IPS-18c (cell line): ENCODE measurements around the gene CERS6.
"Not testable (repeated sequence)": the region's sequence is repeated elsewhere in the genome, so short reads cannot be mapped to it uniquely, and the experiment has no call there.

Experiments
- H3K4me3 ChIP-seq: 2 replicates; pipeline ENCODE4 v1.7.0; 2013; ENCODE audit warnings: low read depth, mild to moderate bottlenecking, low read length, moderate library complexity; ENCODE audit not compliant: insufficient read depth
- H3K9me3 ChIP-seq: one replicate; pipeline ENCODE4 v1.6.1; 2013; ENCODE audit warnings: mild to moderate bottlenecking, low read length, moderate library complexity; ENCODE audit not compliant: control insufficient read depth, insufficient read depth

CERS6 gene

DNA sequence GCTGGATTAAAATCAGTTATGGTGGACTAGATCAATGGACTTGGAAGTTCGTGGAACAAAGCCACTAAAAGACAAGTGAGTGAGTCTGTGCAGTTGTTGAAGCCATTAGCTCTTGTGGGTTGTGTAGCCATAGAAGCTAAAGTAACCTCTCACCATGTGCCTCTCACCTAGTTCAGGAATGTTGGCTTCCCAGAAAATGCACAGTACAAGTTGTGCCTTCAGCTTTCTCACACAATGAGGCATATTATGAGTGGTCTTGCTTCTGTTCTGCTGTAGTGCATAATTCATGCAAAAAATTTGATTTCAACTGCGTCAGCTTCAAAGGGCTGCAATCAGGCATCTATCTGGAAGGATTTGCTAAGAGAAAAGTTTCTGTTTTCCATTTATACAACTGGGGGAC is 26.2 kb downstream of the CERS6 start:
- no peak overlapping the region for H3K4me3 ChIP-seq
- no peaks in the 10 kb centered on the region for H3K9me3 ChIP-seq

DNA sequence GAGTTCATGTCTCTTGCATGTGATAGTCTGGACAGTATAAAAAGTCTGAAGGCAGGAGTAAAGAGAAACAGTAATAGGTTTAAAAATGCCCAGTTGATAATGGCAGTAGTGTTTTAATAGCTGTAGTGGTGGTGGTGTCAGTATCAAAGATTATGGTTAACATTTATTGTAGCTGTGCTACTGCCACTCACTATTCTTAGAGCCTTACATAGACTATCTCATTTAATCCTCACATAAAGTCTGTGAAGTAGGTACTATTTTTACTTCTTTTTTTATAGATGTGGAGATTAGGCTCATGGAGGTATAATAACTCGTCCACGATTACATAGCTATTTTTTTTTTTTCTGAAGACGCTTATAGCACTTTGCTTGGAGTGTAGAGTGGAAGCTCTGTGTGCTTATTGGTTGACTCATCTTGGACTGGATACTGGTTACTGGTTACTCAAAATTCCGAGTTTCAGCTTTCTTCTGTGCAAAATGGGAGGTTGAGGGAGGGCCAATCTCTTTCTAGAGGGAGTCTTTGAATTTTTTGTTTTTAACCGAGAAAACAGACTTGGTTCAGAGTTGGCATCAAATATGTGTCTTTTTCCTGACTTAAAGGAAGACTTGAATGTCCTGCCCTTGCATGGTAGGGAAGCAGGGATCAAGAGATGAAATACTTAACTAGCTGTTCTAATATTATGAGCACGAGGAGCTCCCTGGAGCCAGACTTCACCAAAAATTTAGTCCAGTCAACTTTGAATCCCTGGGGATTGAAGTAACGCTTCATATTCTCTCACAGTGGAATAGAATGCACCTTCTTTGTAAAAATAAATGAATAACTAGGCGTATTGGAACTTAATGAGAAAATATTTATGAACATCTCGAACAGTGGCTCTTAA is 27.1 kb downstream of the CERS6 start:
- H3K4me3 ChIP-seq: no peak overlapping the region
- no peaks in the 10 kb centered on the region for H3K9me3 ChIP-seq

DNA sequence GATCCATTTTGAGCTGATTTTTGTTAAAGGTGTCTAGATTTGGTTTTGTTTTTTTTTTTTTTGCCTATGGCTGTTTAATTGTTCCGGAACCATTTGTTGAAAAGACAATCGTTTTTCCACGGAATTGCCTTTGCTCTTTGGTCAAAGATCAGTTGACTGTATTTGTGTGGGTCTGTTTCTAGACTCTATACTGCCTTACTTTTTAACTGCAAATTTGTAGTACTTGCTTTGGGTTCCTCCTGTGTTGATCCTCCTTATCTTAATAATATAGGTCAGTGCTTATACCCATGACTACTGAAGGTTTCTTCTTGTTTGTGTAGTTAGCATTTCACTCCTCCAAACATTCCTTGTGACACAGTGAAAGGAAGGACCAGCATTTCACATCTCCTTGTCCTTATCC is 30.4 kb downstream of the CERS6 start:
- Histone ChIP-seq H3K9me3 (no peaks in the 10 kb centered on the region), H3K4me3 (no peak overlapping the region)

DNA sequence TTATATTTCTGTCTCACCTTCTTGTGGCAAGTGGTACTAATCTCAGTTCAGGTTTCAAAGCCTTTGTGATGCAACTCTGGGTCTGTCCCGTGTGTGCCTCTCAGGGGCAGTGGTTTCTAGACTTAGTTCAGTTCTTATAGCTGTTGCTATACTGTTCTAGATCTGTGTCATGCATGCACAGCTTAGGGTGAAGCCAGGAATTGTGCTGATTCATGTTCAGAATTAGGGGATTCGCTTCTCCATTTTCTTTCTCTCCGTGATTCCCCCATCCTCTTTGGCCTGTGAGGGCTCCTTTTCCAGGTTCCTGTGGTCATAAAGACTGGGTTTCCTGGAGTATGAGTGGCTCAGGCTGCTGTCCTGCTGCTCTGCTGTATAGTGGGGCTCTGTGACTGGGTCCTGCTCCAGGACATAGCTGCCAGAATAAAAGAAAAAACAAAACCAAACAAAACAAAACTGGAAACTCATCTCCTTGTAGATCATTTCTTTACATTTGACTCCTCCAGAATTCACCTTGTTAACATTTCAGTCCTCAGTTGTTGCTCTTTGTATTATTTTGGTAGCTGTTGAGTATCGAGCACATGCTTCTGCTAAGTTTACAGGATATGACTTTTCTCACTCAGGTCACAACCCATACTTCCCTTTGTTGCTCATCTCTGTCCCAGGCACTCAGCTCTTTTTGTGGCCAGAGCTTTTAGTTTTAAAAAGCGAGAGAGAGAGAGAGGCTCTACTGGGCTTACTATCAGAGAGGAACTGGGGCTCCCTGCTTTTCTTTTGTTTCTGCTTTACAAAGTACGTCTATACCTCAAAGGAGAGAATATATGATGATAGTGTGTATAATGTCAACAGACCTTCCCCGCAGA is 34.2 kb downstream of the CERS6 start:
- H3K9me3 ChIP-seq: no peaks in the 10 kb centered on the region
- no peak overlapping the region for H3K4me3 ChIP-seq

DNA sequence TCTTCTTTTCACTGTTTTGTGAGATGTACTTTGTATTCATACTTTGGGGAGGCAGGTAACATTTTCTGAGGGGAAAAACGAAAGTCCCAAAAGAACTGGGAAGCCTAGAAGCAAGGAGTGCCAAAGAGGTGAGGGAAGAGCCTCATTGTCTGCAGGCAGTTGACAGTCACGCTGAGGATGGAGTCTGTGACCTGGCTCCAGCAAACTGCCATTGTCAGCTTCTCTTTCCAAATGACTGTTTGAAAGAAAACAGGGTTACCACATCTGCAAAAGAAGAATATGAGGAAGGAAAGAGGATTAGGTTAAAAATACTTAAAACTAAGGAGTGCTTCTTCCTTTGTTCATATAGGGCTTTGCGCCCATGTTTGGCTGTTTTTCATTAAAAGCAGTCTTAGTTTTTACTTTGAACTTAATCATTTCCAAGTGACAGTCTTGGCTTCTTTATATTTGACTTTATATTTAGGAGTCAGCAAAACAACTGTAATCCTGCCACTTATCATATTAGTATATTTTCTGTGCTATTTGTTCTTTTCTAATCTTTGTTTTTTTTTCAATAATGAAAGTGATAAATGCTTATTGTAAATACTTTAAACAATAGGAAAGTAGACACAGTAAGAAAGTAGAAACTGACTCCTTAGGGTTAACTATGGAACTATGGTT is 35.0 kb downstream of the CERS6 start:
- Histone ChIP-seq H3K4me3 (no peak overlapping the region), H3K9me3 (no peaks in the 10 kb centered on the region)

DNA sequence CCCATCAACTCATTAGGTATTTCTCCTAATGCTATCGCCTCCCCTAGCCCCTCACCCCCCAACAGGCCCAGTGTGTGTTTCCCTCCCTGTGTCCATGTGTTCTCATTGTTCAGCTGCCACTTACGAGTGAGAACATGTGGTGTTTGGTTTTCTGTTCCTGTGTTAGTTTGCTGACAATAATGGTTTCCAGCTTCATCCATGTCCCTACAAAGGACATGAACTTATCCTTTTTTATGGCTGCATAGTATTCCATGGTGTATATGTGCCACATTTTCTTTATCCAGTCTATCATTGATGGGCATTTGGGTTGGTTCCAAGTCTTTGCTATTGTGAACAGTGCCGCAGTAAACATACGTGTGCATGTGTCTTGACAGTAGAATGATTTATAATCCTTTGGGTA is 35.7 kb downstream of the CERS6 start:
- H3K4me3 ChIP-seq: not testable (repeated sequence)

DNA sequence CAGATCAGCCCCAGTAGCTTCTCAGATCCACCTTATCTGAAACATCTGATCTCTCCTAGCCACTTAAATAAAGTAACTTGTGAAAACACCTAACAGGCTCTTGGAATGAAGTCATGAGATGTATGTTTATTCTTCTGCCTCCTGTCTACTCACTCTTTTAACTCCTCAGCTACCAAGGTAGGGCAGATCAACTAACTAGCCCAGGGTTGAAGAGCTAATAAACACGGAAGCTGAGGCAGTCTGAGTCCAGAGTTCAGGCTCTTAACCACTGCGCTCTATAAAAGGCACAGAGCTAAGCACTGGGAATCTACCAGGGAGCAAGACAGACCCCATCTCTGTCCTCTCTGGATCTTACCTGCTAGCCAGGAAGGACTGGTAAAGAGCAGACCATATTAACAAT is 37.1 kb downstream of the CERS6 start:
- H3K9me3 ChIP-seq, H3K4me3 ChIP-seq: not testable (repeated sequence)

More for the DNA sequence above, 35.7 kb downstream of the CERS6 start:
- H3K9me3 ChIP-seq: not testable (repeated sequence)

DNA sequence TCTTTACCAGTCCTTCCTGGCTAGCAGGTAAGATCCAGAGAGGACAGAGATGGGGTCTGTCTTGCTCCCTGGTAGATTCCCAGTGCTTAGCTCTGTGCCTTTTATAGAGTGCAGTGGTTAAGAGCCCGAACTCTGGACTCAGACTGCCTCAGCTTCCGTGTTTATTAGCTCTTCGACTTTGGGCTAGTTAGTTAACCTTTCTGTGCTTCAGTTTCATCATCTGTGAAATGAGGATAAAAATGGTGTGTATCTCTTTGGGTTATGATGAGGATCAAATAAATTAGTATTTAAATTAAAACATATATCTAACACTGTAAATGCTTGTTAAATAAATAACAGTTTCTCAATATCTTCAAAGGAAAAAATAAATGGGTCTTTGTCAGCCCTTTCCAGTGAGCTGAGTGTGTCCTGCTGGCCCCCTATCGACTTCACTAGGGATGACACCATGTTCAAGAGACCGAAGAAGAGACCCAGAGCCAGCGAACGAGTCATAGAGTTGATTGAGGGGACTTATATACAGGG is 38.2 kb downstream of the CERS6 start:
- no peak overlapping the region for H3K4me3 ChIP-seq
- no peaks in the 10 kb centered on the region for H3K9me3 ChIP-seq

DNA sequence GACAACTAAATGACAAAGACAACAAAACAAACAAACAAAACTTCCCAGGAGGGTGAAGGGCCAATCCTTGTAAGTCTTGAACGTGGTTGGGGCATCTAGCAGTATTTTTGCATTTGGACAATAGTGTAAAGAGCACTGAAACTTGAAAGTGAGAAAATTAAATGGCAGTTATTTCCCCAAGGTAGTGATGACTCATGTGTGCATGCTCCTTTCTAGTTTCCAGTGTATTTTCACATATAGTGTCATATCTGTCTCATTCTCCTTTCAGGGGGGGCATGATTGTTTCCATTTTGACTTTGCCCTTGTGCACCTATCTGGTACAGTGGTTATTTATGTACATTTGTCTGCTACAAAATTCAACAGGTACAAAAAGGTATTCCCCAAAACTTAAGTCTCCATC is 39.5 kb downstream of the CERS6 start:
- H3K9me3 ChIP-seq: no peaks in the 10 kb centered on the region
- no peak overlapping the region for H3K4me3 ChIP-seq

DNA sequence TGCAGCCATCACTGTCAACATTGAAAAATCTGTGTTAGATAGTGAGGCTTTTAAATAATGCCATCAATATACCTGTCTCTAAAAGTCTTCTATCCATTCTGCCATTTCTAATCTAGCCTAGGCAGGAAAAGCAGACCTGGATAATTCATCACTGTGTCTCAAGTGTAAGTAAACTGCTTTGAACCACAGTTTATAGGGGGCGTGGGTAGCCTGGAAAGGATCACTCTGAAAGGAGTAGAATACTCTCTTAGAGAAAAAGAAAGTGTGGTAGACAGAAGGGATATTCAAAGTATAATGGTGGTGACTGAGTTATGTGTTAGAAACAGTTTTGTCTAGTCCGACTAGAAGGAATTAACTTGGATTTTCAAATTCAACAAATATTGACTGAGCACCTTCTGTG is 40.8 kb downstream of the CERS6 start:
- Histone ChIP-seq H3K4me3 (no peak overlapping the region), H3K9me3 (no peaks in the 10 kb centered on the region)

DNA sequence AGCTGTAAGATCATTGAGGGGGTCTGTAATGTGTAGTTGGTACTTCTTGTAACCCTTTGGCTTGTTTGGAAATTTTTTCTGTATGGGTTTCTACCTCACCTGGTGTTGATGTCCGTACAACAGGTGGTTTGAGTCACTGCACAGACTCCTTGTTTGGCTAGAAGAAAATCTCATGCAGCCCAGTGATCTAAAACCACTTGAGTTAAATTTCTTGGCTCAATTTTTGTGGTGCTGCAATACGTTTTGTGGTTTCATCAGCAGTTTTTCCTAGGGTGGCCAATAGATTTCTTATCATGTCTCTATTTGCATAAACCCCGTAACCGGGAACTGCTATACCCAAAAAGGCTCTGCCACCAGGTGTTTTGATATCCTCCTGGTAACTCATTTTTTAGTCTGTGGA is 43.4 kb downstream of the CERS6 start:
- H3K4me3 ChIP-seq: no peak overlapping the region
- H3K9me3 ChIP-seq: no peaks in the 10 kb centered on the region

DNA sequence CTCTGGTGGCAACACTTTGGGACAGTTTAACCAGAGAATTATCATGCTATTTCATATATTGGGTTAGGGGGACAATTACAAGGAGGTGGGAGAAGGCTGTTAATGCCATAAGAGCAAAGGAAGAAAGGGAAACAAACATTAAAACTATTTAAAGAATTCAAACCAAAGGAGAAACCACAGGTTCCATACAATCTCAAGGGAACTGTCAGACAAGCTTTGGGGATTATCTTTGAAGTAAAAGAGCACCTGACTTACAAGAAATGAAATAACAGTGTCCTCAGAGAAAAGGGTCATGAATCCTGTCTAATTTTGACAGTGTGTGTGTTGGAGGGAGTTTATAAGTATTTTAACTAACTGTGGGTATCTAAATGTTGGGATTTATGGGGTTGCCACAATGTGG is 44.4 kb downstream of the CERS6 start:
- H3K4me3 ChIP-seq: no peak overlapping the region
- H3K9me3 ChIP-seq: no peaks in the 10 kb centered on the region

DNA sequence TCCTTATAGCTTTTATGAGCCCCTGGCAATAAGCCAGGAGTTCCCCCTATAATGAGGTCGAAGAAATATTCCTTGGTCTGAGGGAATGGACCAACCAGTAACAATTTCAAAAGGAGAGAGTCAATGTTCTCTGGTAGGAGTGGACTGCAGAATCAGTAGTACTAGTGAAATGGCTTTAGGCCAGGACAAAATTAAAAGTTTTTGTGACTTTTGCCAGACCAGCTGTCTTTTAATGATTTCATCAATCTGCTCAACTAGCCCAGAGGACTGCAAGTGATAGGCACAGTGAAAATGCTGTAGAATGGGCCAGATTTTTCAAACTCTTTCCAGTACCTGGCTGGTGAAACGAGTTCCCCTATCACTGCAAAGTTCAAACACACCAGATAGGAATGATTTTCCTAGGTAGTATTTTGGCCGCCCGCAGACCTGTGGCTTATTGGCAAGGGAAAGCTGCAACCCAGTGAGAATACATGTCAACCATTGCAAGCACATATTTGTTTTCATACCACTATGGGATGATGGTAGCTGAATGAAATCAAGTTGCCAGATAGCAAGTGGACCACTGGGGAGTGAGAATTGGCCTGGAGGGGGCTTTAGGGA is 45.5 kb downstream of the CERS6 start:
- H3K4me3 ChIP-seq: no peak overlapping the region

DNA sequence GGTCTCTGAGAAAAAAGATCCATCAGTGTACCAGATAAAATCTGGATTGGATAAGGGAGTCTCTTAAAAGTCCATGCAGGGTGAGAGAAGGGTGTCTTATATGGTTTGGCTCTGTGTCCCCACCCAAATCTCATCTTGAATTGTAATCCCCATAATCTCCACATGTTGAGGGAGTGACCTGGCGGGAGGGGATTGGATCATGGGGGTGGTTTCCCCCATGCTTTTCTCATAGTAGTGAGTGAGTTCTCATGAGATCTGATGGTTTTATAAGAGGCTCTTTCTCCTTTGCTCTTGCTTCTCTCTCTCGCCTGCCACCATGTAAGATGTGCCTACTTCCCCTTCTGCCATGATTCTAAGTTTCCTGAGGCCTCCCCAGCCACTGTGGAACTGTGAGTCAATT is 46.8 kb downstream of the CERS6 start:
- not testable (repeated sequence) for H3K9me3 ChIP-seq, H3K4me3 ChIP-seq

More for the DNA sequence above, 45.5 kb downstream of the CERS6 start:
- no peaks in the 10 kb centered on the region for H3K9me3 ChIP-seq

DNA sequence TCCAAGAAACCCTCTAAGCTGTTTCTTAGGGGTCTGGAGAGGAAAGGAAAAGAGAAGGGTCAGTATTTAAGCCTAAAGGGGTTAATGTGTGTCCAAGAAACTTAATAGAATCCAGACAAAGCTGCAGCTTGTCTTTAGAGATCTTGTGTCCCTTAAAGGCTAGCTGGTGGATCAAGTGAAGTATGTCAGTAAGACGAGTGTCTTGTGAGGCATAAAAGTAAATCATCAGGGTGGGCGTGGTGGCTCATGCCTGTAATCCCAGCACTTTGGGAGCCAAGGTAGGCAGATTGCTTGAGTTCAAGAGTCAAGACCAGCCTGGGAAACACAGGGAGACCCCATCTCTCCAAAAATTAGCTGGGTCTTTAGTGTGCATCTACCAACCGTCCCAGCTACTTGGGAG is 47.8 kb downstream of the CERS6 start:
- no peak overlapping the region for H3K4me3 ChIP-seq
- no peaks in the 10 kb centered on the region for H3K9me3 ChIP-seq

DNA sequence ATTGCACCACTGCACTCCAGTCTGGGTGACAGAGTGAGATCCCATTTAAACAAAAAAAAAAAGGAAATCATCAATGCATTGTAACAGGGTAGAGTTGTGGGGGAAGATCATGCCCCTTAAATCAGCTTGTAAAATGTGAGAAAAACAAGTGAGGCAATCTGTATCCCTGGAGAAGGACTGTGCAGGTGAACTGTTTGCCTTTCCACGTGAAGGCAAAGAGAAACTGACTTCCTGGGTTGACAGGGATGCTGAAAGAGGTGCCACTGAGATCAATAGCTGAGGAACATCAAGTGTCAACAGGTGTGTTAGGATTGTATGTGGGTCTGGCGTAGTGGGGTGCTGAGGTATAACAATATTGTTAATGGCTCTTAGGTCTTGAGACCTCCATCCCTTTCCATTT is 48.3 kb downstream of the CERS6 start:
- no peaks in the 10 kb centered on the region for H3K9me3 ChIP-seq
- no peak overlapping the region for H3K4me3 ChIP-seq

DNA sequence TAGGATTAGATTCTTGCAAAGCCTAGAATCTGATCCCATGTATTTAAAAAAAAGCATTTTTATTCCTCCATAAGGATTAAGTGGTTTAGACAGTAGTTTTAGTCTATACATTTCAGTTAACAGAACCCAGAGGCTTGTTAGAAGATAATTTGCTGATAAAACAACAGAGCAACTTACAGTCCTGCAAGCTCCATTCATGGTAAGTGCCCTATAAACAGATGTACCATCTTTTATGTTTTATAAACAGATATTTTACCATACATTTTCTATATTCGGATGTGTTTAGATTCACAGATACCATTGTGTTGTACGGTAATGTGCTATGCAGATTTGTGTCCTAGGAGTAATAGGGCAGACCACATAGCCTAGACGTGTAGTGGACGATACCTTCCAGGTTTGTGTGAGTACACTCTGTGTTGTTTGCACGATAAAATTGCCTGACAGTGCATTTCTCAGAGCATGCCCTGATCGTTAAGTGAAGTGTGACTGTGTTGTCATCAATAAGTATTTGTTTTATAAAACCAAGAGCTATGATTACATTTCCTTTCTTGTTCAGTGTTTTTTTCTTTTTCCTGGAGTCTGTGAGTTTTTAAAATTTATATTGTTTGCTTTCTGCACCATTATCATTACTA is 54.2 kb downstream of the CERS6 start:
- H3K9me3 ChIP-seq: no peaks in the 10 kb centered on the region
- no peak overlapping the region for H3K4me3 ChIP-seq
